Measurements from ENCODE around the gene PARD3B. TPM values are rescaled to one million over a fixed set of nuclear protein-coding genes. Genes with fewer than 3 reads are reported as not detected.

The PARD3B gene
- total RNA-seq, 1 donor from 2014 or later, result 0.66 TPM

DNA sequence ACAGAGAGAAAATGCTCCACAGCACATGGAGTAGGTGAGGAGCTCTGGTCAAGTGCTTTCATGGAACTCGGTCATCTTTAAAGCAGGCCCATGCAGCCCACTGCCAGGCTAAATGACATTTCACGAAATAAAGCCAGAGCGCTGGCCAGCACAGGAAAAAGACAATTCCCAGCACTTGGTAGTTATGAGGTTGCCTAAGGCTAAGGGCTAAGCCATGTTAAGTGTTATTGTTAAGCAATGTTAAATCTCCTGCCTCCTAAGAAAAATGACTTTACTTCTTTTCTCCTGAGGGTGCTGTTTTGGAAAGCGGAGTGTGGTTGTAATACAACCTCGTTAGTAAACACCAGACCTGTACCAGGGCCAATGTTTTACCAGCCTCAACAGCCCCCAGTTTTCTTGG, 1011.1 kb downstream of the PARD3B start:
- peaks cover 27% of the 10 kb centered on the region for H3K4me1 Mint-ChIP-seq (ENCODE audit: low read depth, unreplicated experiment)
- TF ChIP-seq, protein P1, sequence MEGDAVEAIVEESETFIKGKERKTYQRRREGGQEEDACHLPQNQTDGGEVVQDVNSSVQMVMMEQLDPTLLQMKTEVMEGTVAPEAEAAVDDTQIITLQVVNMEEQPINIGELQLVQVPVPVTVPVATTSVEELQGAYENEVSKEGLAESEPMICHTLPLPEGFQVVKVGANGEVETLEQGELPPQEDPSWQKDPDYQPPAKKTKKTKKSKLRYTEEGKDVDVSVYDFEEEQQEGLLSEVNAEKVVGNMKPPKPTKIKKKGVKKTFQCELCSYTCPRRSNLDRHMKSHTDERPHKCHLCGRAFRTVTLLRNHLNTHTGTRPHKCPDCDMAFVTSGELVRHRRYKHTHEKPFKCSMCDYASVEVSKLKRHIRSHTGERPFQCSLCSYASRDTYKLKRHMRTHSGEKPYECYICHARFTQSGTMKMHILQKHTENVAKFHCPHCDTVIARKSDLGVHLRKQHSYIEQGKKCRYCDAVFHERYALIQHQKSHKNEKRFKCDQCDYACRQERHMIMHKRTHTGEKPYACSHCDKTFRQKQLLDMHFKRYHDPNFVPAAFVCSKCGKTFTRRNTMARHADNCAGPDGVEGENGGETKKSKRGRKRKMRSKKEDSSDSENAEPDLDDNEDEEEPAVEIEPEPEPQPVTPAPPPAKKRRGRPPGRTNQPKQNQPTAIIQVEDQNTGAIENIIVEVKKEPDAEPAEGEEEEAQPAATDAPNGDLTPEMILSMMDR (IDR thresholded peaks at IDR 0.05; ENCODE audit: partially characterized antibody, unreplicated experiment), result no peak
- H3K27me3 Mint-ChIP-seq (ENCODE audit: unreplicated experiment), result peaks cover 5% of the 10 kb centered on the region
- no peak overlapping the region for H3K4me3 Mint-ChIP-seq (ENCODE audit: unreplicated experiment)
- H3K27ac Mint-ChIP-seq (ENCODE audit: unreplicated experiment), result no peak overlapping the region
- no peaks in the 10 kb centered on the region for H3K36me3 Mint-ChIP-seq (ENCODE audit: unreplicated experiment)
- no peak for DNase-seq
- no peaks in the 10 kb centered on the region for H3K9me3 Mint-ChIP-seq (ENCODE audit: unreplicated experiment)

DNA sequence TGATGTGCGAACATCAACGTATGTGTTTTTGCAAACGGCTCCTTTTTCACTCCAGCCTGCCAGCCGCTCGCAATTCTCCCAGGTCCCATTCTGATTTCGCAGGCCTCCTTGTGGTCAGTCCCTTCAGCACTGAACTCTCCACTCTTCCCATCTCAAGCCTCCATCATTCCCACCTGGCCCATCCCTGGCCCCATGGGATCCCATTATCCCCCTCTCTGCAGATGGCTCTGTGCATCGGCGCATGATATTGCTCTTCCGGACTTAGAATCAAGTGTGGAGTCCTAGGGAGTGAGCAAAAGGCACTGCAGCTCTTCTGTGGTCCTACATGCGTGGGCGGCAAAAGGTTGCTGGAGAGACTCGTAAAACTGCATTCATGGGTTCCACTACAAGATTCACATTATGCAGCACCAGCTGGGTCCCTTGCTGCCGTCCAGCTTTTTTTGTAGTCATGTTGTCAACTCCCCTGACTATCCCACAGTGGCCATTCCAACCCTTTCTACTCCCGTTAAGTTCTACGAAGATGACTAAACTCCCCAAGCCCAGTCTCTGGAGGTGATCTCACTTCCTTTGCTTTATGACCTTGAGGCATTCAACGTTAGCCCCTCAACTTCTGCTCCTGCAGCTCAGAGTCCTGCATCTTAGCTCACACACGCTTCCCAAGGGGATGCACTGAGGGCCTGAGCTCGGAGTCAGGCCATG, 1011.7 kb downstream of the PARD3B start:
- Mint-ChIP-seq H3K27ac (ENCODE audit: unreplicated experiment) (peak overlapping the region; percentile 4), H3K4me3 (ENCODE audit: unreplicated experiment) (peak overlapping the region; percentile 36), H3K36me3 (ENCODE audit: unreplicated experiment) (no peaks in the 10 kb centered on the region), H3K4me1 (ENCODE audit: low read depth, unreplicated experiment) (peaks cover 27% of the 10 kb centered on the region), H3K27me3 (ENCODE audit: unreplicated experiment) (peaks cover 5% of the 10 kb centered on the region), H3K9me3 (ENCODE audit: unreplicated experiment) (no peaks in the 10 kb centered on the region)
- TF ChIP-seq, protein P1 (IDR thresholded peaks at IDR 0.05; ENCODE audit: partially characterized antibody, unreplicated experiment), result no peak
- DNase-seq, result peak; percentile 56

DNA sequence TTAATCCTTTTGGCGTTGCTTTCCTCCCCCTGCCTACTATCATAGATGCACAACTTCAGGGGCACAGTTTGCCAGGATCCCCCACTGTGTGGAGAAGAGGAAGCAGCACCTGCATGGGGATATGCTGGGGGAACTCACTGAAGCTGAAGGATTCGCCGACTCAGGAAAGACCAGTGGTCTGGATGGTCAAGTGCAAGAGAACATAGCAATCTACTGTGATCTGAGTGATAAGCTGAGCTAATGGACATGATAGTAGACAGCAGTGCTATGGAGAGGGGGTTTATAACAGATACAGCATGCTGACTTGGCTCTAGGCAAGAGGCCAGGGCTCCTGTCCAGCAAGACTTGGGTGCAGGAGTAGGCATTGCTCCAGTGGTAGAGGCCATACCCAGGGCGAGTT, 1012.6 kb downstream of the PARD3B start:
- Mint-ChIP-seq H3K27ac (ENCODE audit: unreplicated experiment) (no peak overlapping the region), H3K4me1 (ENCODE audit: low read depth, unreplicated experiment) (peaks cover 27% of the 10 kb centered on the region), H3K4me3 (ENCODE audit: unreplicated experiment) (no peak overlapping the region), H3K9me3 (ENCODE audit: unreplicated experiment) (no peaks in the 10 kb centered on the region), H3K27me3 (ENCODE audit: unreplicated experiment) (peaks cover 5% of the 10 kb centered on the region), H3K36me3 (ENCODE audit: unreplicated experiment) (no peaks in the 10 kb centered on the region)
- TF ChIP-seq, protein P1 (IDR thresholded peaks at IDR 0.05; ENCODE audit: partially characterized antibody, unreplicated experiment), result no peak
- DNase-seq, result no peak

DNA sequence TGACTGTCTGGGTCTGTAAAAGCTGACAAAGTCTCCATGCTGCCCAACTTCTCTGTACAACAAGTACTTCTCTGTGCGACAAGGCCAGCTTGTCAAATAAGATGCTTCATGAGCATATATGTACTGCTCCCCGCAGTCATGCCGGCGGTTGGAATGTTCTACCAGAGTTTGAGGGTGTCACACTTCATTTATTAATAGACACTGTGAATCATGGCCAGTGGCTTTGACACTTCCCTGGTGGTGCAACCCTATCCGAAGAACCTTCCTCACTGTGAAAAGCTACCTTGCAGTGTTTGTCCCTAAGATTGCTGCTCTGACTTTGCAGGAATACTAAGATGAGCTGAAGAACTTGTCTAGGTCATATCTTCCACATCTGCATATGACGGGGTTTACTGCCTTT, 1016.2 kb downstream of the PARD3B start:
- Mint-ChIP-seq H3K4me3 (ENCODE audit: unreplicated experiment) (no peak overlapping the region), H3K9me3 (ENCODE audit: unreplicated experiment) (peaks cover 2% of the 10 kb centered on the region), H3K36me3 (ENCODE audit: unreplicated experiment) (no peaks in the 10 kb centered on the region), H3K27ac (ENCODE audit: unreplicated experiment) (no peak overlapping the region), H3K4me1 (ENCODE audit: low read depth, unreplicated experiment) (peaks cover 14% of the 10 kb centered on the region), H3K27me3 (ENCODE audit: unreplicated experiment) (peaks cover 2% of the 10 kb centered on the region)
- TF ChIP-seq, protein P1 (IDR thresholded peaks at IDR 0.05; ENCODE audit: partially characterized antibody, unreplicated experiment), result no peak
- DNase-seq, result no peak

DNA sequence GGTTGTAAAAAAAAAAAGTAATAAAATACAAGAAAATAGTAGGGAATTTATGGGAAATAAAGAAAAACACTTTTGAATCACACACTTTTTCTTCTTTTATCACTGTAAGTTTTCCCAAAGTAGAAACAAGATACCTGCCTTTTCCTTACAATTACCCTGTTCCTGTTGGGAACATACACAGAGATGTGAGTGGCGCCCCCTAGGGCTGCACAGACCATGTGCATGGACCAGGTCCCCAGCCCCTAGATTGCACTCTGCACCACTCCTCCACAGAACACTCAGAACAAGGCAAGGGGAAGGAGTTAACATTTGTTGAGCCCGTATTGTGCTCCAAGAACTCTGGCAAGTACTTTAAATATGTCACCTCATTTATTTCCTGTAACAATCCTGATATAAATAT, 1018.4 kb downstream of the PARD3B start:
- H3K27ac Mint-ChIP-seq (ENCODE audit: unreplicated experiment), result no peak overlapping the region
- no peaks in the 10 kb centered on the region for H3K27me3 Mint-ChIP-seq (ENCODE audit: unreplicated experiment)
- peaks cover 2% of the 10 kb centered on the region for H3K9me3 Mint-ChIP-seq (ENCODE audit: unreplicated experiment)
- TF ChIP-seq, protein P1 (IDR thresholded peaks at IDR 0.05; ENCODE audit: partially characterized antibody, unreplicated experiment), result peak; percentile 61
- no peaks in the 10 kb centered on the region for H3K36me3 Mint-ChIP-seq (ENCODE audit: unreplicated experiment)
- peaks cover 1% of the 10 kb centered on the region for H3K4me1 Mint-ChIP-seq (ENCODE audit: low read depth, unreplicated experiment)
- DNase-seq, result peak; percentile 48
- no peak overlapping the region for H3K4me3 Mint-ChIP-seq (ENCODE audit: unreplicated experiment)
